ENCODE data around the gene PPM1J. TPM values are rescaled to one million over a fixed set of nuclear protein-coding genes. Genes with fewer than 3 reads are reported as not detected.

PPM1J gene
- total RNA-seq, 1 experiment from 2014 or later, result 19.3 TPM

GRCh38 chr1:112759228-112759627, 44.1 kb upstream of the PPM1J start (continued):
- TF ChIP-seq ATF3 (CRISPR knock-in tag; conservative IDR thresholded peaks at IDR 0.05), result no peak
- no peak for TF ChIP-seq ETV6 (CRISPR knock-in tag; IDR thresholded peaks at IDR 0.05)
- TF ChIP-seq SOX15 (CRISPR knock-in tag; IDR thresholded peaks at IDR 0.05), result no peak
- TF ChIP-seq SMAD4 (CRISPR knock-in tag; IDR thresholded peaks at IDR 0.05), result no peak

GRCh38 chr1:112754116-112754628, 39.0 kb upstream of the PPM1J start:
- POLR2A ChIA-PET, result interaction anchor here (0.6 to 0.7 kb wide), 2 partner anchors 8 to 347 kb away, joined by 3 to 8 read pairs; no protein-coding TSS in a partner anchor
- no peak for TF ChIP-seq GTF2I (CRISPR knock-in tag; conservative IDR thresholded peaks at IDR 0.05)
- no peak for TF ChIP-seq AR (CRISPR knock-in tag; IDR thresholded peaks at IDR 0.05)
- TF ChIP-seq MYBL2 (CRISPR knock-in tag; IDR thresholded peaks at IDR 0.05), result no peak
- no peak for TF ChIP-seq ZBTB43 (CRISPR knock-in tag; IDR thresholded peaks at IDR 0.05)
- no peak for TF ChIP-seq ZNF263 (CRISPR knock-in tag; IDR thresholded peaks at IDR 0.05; ENCODE audit: low read depth)
- no peak for TF ChIP-seq ZSCAN18 (CRISPR knock-in tag; IDR thresholded peaks at IDR 0.05)
- Mint-ChIP-seq H3K36me3 (peaks cover 5% of the 10 kb centered on the region), H3K27me3 (ENCODE audit: low read depth) (peaks cover 7% of the 10 kb centered on the region), H3K9me3 (peaks cover 23% of the 10 kb centered on the region), H3K4me3 (no peak overlapping the region), H3K4me1 (peaks cover 8% of the 10 kb centered on the region), H3K27ac (no peak overlapping the region; the same call in 1 of the 2 replicates)
- CTCF ChIA-PET, result interaction anchor here (1.6 to 1.7 kb wide), 2 partner anchors 10 to 38 kb away, joined by 4 to 7 read pairs; no protein-coding TSS in a partner anchor
- ATAC-seq (no peak), DNase-seq (ENCODE audit: low spot score) (no peak)

GRCh38 chr1:112748396-112748795, 33.3 kb upstream of the PPM1J start:
- Mint-ChIP-seq H3K27ac (no peak overlapping the region), H3K27me3 (ENCODE audit: low read depth) (peaks cover 46% of the 10 kb centered on the region), H3K9me3 (peaks cover 9% of the 10 kb centered on the region), H3K4me3 (no peak overlapping the region), H3K4me1 (peaks cover 6% of the 10 kb centered on the region), H3K36me3 (no peaks in the 10 kb centered on the region)
- TF ChIP-seq OVOL2 (CRISPR knock-in tag; IDR thresholded peaks at IDR 0.05; ENCODE audit: borderline replicate concordance), result no peak
- no peak for TF ChIP-seq SOX15 (CRISPR knock-in tag; IDR thresholded peaks at IDR 0.05)
- TF ChIP-seq AR (CRISPR knock-in tag; IDR thresholded peaks at IDR 0.05), result no peak
- TF ChIP-seq PRDM15 (CRISPR knock-in tag; IDR thresholded peaks at IDR 0.05), result no peak
- TF ChIP-seq CDX4 (CRISPR knock-in tag; IDR thresholded peaks at IDR 0.05; ENCODE audit: borderline replicate concordance), result no peak
- no peak for TF ChIP-seq EMX1 (CRISPR knock-in tag; IDR thresholded peaks at IDR 0.05)
- TF ChIP-seq ZNF423 (CRISPR knock-in tag; IDR thresholded peaks at IDR 0.05), result no peak
- DNase-seq (ENCODE audit: low spot score) (no peak), ATAC-seq (no peak)
- POLR2A ChIA-PET, result no interaction called here
- CTCF ChIA-PET, result no interaction called here
